Activated CD4-positive, alpha-beta T cell treated with anti-CD3 and anti-CD28 coated beads, Interleukin-2, amount 50 U/mL, for 48 hours (primary cell): ENCODE results near the gene CLIP1.

Experiments
- DNase-seq, 2 experiments: peaks; one replicate each; pipeline ENCODE4 v3.0.0-alpha.2; 2020

CLIP1 gene

GRCh38 chr12:122243965-122244364 is 178.5 kb downstream of the CLIP1 start:
- peak in 1 of 2 experiments; percentile 16 for DNase-seq

- no peak for DNase-seq
Observed at GRCh38 chr12:122238861-122239260, 183.6 kb downstream of the CLIP1 start.

DNA sequence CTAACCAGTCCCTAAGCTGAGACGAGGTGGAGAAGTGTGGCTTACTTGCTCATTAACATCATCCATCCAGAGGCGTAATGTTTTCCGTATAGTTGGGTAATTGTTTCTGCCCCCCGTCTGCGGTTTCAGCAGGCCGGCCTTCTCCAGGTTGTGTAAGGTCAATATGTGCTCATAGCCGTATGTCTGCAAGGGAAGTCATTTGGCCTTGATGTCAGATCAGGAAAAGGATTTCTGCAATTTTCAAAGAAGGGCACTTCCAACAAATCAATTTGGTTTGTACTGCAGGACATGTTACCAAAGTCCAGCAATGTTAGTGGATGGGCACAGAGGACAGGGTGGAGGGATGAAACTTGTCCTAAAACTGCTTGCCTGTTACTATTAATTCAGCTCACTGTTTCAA is 186.7 kb downstream of the CLIP1 start:
- no peak for DNase-seq

- no peak for DNase-seq
Observed at GRCh38 chr12:122232691-122233090, 189.8 kb downstream of the CLIP1 start.

DNA sequence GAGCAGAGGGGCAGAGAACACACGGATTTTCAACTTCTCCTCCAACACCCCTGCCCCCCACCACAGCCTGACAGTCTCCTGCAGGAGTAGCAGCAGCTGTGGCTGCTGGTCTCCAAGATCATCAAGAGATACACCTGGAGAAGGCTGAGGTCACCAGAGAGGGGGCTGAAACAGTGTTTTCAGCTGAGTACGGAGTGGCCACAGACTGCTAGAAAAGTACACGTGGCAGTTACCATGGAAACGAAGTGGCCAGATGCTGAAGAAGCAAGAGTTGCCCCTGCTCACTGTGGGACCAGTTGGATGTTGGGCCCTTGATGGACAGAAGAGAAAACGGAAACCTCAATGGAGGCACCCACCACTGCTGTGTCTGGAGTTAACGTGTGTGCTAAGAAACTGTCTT is 191.7 kb downstream of the CLIP1 start:
- DNase-seq: no peak

DNA sequence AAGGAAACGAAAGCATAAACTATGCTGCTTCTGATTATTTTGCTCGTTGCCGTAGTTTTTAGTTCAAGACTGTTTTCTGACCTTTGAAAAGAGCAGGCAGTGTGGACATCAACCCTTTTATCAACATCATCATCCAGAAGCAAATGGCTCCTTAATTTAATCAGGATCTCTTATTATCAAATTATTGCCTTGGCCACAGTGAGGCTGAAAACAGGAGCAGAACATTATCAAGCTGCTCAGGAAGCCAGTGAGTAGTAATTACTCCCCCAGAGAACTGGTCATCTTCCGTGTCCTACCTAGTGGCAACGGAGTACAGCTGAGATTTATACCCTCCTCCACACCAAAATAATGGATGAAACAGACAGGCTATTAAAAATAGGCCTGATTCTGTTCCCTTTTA is 194.4 kb downstream of the CLIP1 start:
- DNase-seq: no peak

GRCh38 chr12:122227341-122227740 is 195.1 kb downstream of the CLIP1 start:
- DNase-seq: no peak

- DNase-seq: no peak
Observed at GRCh38 chr12:122226366-122227125, 195.9 kb downstream of the CLIP1 start.

GRCh38 chr12:122225683-122226365 is 196.6 kb downstream of the CLIP1 start, which contains the start of gene DIABLO:
TSS of gene DIABLO (minus strand) at chr12:122226052. CDS start at chr12:122226014, 38 bp downstream.
- DNase-seq: peak; percentile 100
